ENCODE results near the gene ANXA6.

GRCh38 chr5:151108566-151108965 is 49.0 kb downstream of the ANXA6 start:
- TF ChIP-seq CTCF (IDR thresholded peaks at IDR 0.05 in 2 of 3, conservative IDR thresholded peaks at IDR 0.05 in 1 of 3; ENCODE audit: control insufficient read depth in 2 of 3, extremely low read depth in 1 of 3, insufficient read depth in 1 of 3, low read depth in 3 of 3, low read length in 3 of 3): no peak
- no peak; the same call in 1 of the 2 replicates for TF ChIP-seq POLR2AphosphoS5 (IDR thresholded peaks at IDR 0.05; ENCODE audit: low read length)
- TF ChIP-seq EZH2 (IDR thresholded peaks at IDR 0.05; ENCODE audit: borderline replicate concordance, control insufficient read depth, low read depth, low read length): no peak
